Measurements from ENCODE around the gene UTF1.

Gene UTF1

GRCh38 chr10:133199488-133199885 lies 30.5 kb upstream of the UTF1 start:
- no peaks in the 10 kb centered on the region for H3K27me3 ChIP-seq (ENCODE audit: control insufficient read depth, insufficient read depth, low read length)
- H3K36me3 ChIP-seq (ENCODE audit: control insufficient read depth, insufficient read depth, low read length): no peaks in the 10 kb centered on the region
- H3K4me3 ChIP-seq (ENCODE audit: low read length): no peak overlapping the region
- H3K27ac ChIP-seq (ENCODE audit: low read depth, low read length): no peak overlapping the region
- H3K9ac ChIP-seq (ENCODE audit: low read length): no peak overlapping the region
- no peaks in the 10 kb centered on the region for H3K4me1 ChIP-seq (ENCODE audit: control insufficient read depth, insufficient read depth, low read length)

GRCh38 chr10:133199992-133200611 lies 29.9 kb upstream of the UTF1 start:
- Histone ChIP-seq H3K4me3 (ENCODE audit: low read length) (no peak overlapping the region), H3K27me3 (ENCODE audit: control insufficient read depth, insufficient read depth, low read length) (no peaks in the 10 kb centered on the region), H3K4me1 (ENCODE audit: control insufficient read depth, insufficient read depth, low read length) (no peaks in the 10 kb centered on the region)

GRCh38 chr10:133200621-133201031 lies 29.4 kb upstream of the UTF1 start:
- Histone ChIP-seq H3K9ac (ENCODE audit: low read length) (no peak overlapping the region), H3K4me3 (ENCODE audit: low read length) (no peak overlapping the region), H3K36me3 (ENCODE audit: control insufficient read depth, insufficient read depth, low read length) (no peaks in the 10 kb centered on the region), H3K27ac (ENCODE audit: low read depth, low read length) (no peak overlapping the region), H3K27me3 (ENCODE audit: control insufficient read depth, insufficient read depth, low read length) (no peaks in the 10 kb centered on the region), H3K4me1 (ENCODE audit: control insufficient read depth, insufficient read depth, low read length) (no peaks in the 10 kb centered on the region)

More at GRCh38 chr10:133199992-133200611, 29.9 kb upstream of the UTF1 start:
- Histone ChIP-seq H3K36me3 (ENCODE audit: control insufficient read depth, insufficient read depth, low read length) (no peaks in the 10 kb centered on the region), H3K9ac (ENCODE audit: low read length) (no peak overlapping the region), H3K27ac (ENCODE audit: low read depth, low read length) (no peak overlapping the region)

- H3K27ac ChIP-seq (ENCODE audit: low read depth, low read length): no peak overlapping the region
- no peaks in the 10 kb centered on the region for H3K36me3 ChIP-seq (ENCODE audit: control insufficient read depth, insufficient read depth, low read length)
- H3K9ac ChIP-seq (ENCODE audit: low read length): no peak overlapping the region
- H3K4me3 ChIP-seq (ENCODE audit: low read length): no peak overlapping the region
- no peaks in the 10 kb centered on the region for H3K27me3 ChIP-seq (ENCODE audit: control insufficient read depth, insufficient read depth, low read length)
- H3K4me1 ChIP-seq (ENCODE audit: control insufficient read depth, insufficient read depth, low read length): no peaks in the 10 kb centered on the region
These were observed 28.7 kb upstream of the UTF1 start for GRCh38 chr10:133201151-133201947.

GRCh38 chr10:133201948-133202725 lies 27.9 kb upstream of the UTF1 start:
- Histone ChIP-seq H3K27ac (ENCODE audit: low read depth, low read length) (no peak overlapping the region), H3K9ac (ENCODE audit: low read length) (no peak overlapping the region), H3K4me3 (ENCODE audit: low read length) (no peak overlapping the region), H3K4me1 (ENCODE audit: control insufficient read depth, insufficient read depth, low read length) (no peaks in the 10 kb centered on the region), H3K36me3 (ENCODE audit: control insufficient read depth, insufficient read depth, low read length) (no peaks in the 10 kb centered on the region), H3K27me3 (ENCODE audit: control insufficient read depth, insufficient read depth, low read length) (no peaks in the 10 kb centered on the region)

GRCh38 chr10:133202778-133203651 lies 27.0 kb upstream of the UTF1 start:
- no peaks in the 10 kb centered on the region for H3K36me3 ChIP-seq (ENCODE audit: control insufficient read depth, insufficient read depth, low read length)
- H3K4me3 ChIP-seq (ENCODE audit: low read length): no peak overlapping the region
- no peaks in the 10 kb centered on the region for H3K4me1 ChIP-seq (ENCODE audit: control insufficient read depth, insufficient read depth, low read length)
- H3K27me3 ChIP-seq (ENCODE audit: control insufficient read depth, insufficient read depth, low read length): no peaks in the 10 kb centered on the region
- no peak overlapping the region for H3K9ac ChIP-seq (ENCODE audit: low read length)
- no peak overlapping the region for H3K27ac ChIP-seq (ENCODE audit: low read depth, low read length)

- Histone ChIP-seq H3K36me3 (ENCODE audit: control insufficient read depth, insufficient read depth, low read length) (no peaks in the 10 kb centered on the region), H3K4me3 (ENCODE audit: low read length) (no peak overlapping the region), H3K4me1 (ENCODE audit: control insufficient read depth, insufficient read depth, low read length) (no peaks in the 10 kb centered on the region), H3K9ac (ENCODE audit: low read length) (no peak overlapping the region), H3K27me3 (ENCODE audit: control insufficient read depth, insufficient read depth, low read length) (no peaks in the 10 kb centered on the region), H3K27ac (ENCODE audit: low read depth, low read length) (no peak overlapping the region)
These were observed 26.3 kb upstream of the UTF1 start for GRCh38 chr10:133203652-133204195.

GRCh38 chr10:133204226-133205015 lies 25.6 kb upstream of the UTF1 start:
- H3K9ac ChIP-seq (ENCODE audit: low read length): no peak overlapping the region
- H3K27ac ChIP-seq (ENCODE audit: low read depth, low read length): no peak overlapping the region
- no peaks in the 10 kb centered on the region for H3K4me1 ChIP-seq (ENCODE audit: control insufficient read depth, insufficient read depth, low read length)
- H3K36me3 ChIP-seq (ENCODE audit: control insufficient read depth, insufficient read depth, low read length): no peaks in the 10 kb centered on the region
- H3K27me3 ChIP-seq (ENCODE audit: control insufficient read depth, insufficient read depth, low read length): no peaks in the 10 kb centered on the region
- H3K4me3 ChIP-seq (ENCODE audit: low read length): no peak overlapping the region

- Histone ChIP-seq H3K27ac (ENCODE audit: low read depth, low read length) (no peak overlapping the region), H3K36me3 (ENCODE audit: control insufficient read depth, insufficient read depth, low read length) (no peaks in the 10 kb centered on the region), H3K27me3 (ENCODE audit: control insufficient read depth, insufficient read depth, low read length) (no peaks in the 10 kb centered on the region), H3K4me3 (ENCODE audit: low read length) (no peak overlapping the region), H3K4me1 (ENCODE audit: control insufficient read depth, insufficient read depth, low read length) (no peaks in the 10 kb centered on the region), H3K9ac (ENCODE audit: low read length) (no peak overlapping the region)
These were observed 24.9 kb upstream of the UTF1 start for GRCh38 chr10:133205146-133205545.

GRCh38 chr10:133206356-133207040 lies 23.5 kb upstream of the UTF1 start:
- no peak overlapping the region for H3K4me3 ChIP-seq (ENCODE audit: low read length)
- H3K27ac ChIP-seq (ENCODE audit: low read depth, low read length): no peak overlapping the region
- no peaks in the 10 kb centered on the region for H3K36me3 ChIP-seq (ENCODE audit: control insufficient read depth, insufficient read depth, low read length)
- H3K9ac ChIP-seq (ENCODE audit: low read length): no peak overlapping the region
- H3K4me1 ChIP-seq (ENCODE audit: control insufficient read depth, insufficient read depth, low read length): no peaks in the 10 kb centered on the region
- H3K27me3 ChIP-seq (ENCODE audit: control insufficient read depth, insufficient read depth, low read length): no peaks in the 10 kb centered on the region

Data from rectal smooth muscle tissue (tissue), 1 donor.